ENCODE measurements around the gene MRPL20. TPM values are rescaled to one million over a fixed set of nuclear protein-coding genes. Genes with fewer than 3 reads are reported as not detected.
A peak's percentile ranks its signal among the peaks of the same experiment; 100 is the strongest.

The MRPL20 gene
- polyA plus RNA-seq, 1 donor: 135 TPM

- Histone ChIP-seq H3K36me3 (ENCODE audit: control insufficient read depth, insufficient read depth, low read length) (no peaks in the 10 kb centered on the region), H3K4me1 (ENCODE audit: control insufficient read depth, insufficient read depth, low read length) (peaks cover 30% of the 10 kb centered on the region), H3K4me3 (ENCODE audit: low read length) (no peak overlapping the region), H3K9me3 (ENCODE audit: control insufficient read depth, low read depth, low read length) (peaks cover 13% of the 10 kb centered on the region), H3K27me3 (ENCODE audit: control insufficient read depth, insufficient read depth, low read length) (no peaks in the 10 kb centered on the region), H3K27ac (ENCODE audit: low read length) (peak overlapping the region; percentile 44)
- no CpG with 5 or more reads among the region's 35 CpGs for WGBS (ENCODE audit: insufficient coverage, low lambda C conversion rate)
- no peak for DNase-seq
Observed at GRCh38 chr1:1361233-1361981, 45.7 kb downstream of the MRPL20 start.

GRCh38 chr1:1360506-1361169 lies 46.5 kb downstream of the MRPL20 start:
- Histone ChIP-seq H3K4me3 (ENCODE audit: low read length) (no peak overlapping the region), H3K4me1 (ENCODE audit: control insufficient read depth, insufficient read depth, low read length) (peaks cover 30% of the 10 kb centered on the region), H3K27ac (ENCODE audit: low read length) (peak overlapping the region; percentile 85), H3K9me3 (ENCODE audit: control insufficient read depth, low read depth, low read length) (peaks cover 6% of the 10 kb centered on the region), H3K36me3 (ENCODE audit: control insufficient read depth, insufficient read depth, low read length) (no peaks in the 10 kb centered on the region), H3K27me3 (ENCODE audit: control insufficient read depth, insufficient read depth, low read length) (no peaks in the 10 kb centered on the region)
- DNase-seq: no peak
- WGBS (ENCODE audit: insufficient coverage, low lambda C conversion rate): 100% methylated on average over 1 of the region's 20 CpGs

- no peaks in the 10 kb centered on the region for H3K36me3 ChIP-seq (ENCODE audit: control insufficient read depth, insufficient read depth, low read length)
- peaks cover 6% of the 10 kb centered on the region for H3K9me3 ChIP-seq (ENCODE audit: control insufficient read depth, low read depth, low read length)
- peaks cover 30% of the 10 kb centered on the region for H3K4me1 ChIP-seq (ENCODE audit: control insufficient read depth, insufficient read depth, low read length)
- H3K27me3 ChIP-seq (ENCODE audit: control insufficient read depth, insufficient read depth, low read length): no peaks in the 10 kb centered on the region
- H3K27ac ChIP-seq (ENCODE audit: low read length): peak overlapping the region; percentile 85
- no peak overlapping the region for H3K4me3 ChIP-seq (ENCODE audit: low read length)
- DNase-seq: no peak
- no CpG with 5 or more reads among the region's 28 CpGs for WGBS (ENCODE audit: insufficient coverage, low lambda C conversion rate)
Observed at GRCh38 chr1:1359664-1360468, 47.2 kb downstream of the MRPL20 start.

- H3K4me1 ChIP-seq (ENCODE audit: control insufficient read depth, insufficient read depth, low read length): peaks cover 30% of the 10 kb centered on the region
- no CpG with 5 or more reads among the region's 6 CpGs for WGBS (ENCODE audit: insufficient coverage, low lambda C conversion rate)
Observed at GRCh38 chr1:1359308-1359663, 47.8 kb downstream of the MRPL20 start.

GRCh38 chr1:1358433-1359271 lies 48.4 kb downstream of the MRPL20 start, which contains the start of gene MXRA8:
Gene MXRA8, minus strand, starts transcription at chr1:1358555. Its CDS starts 51 bp downstream, at chr1:1358504.
- peak within 1 kb of the TSS; percentile 85 for H3K27ac ChIP-seq (ENCODE audit: low read length)
- peak within 1 kb of the TSS; percentile 73 for H3K4me3 ChIP-seq (ENCODE audit: low read length)
- peaks cover 6% of the 10 kb centered on the region for H3K9me3 ChIP-seq (ENCODE audit: control insufficient read depth, low read depth, low read length)
- no CpG with 5 or more reads among the region's 29 CpGs for whole genome bisulfite sequencing (ENCODE audit: insufficient coverage, low lambda C conversion rate)
- H3K36me3 ChIP-seq (ENCODE audit: control insufficient read depth, insufficient read depth, low read length): peaks cover 7% of the 10 kb centered on the region
- DNase-seq: peak; percentile 96 to 98
- peaks cover 37% of the 10 kb centered on the region for H3K4me1 ChIP-seq (ENCODE audit: control insufficient read depth, insufficient read depth, low read length)
- H3K27me3 ChIP-seq (ENCODE audit: control insufficient read depth, insufficient read depth, low read length): no peaks in the 10 kb centered on the region

More at GRCh38 chr1:1359308-1359663, 47.8 kb downstream of the MRPL20 start:
- Histone ChIP-seq H3K4me3 (ENCODE audit: low read length) (peak overlapping the region; percentile 73), H3K9me3 (ENCODE audit: control insufficient read depth, low read depth, low read length) (peaks cover 6% of the 10 kb centered on the region), H3K36me3 (ENCODE audit: control insufficient read depth, insufficient read depth, low read length) (peaks cover under 1% of the 10 kb centered on the region), H3K27me3 (ENCODE audit: control insufficient read depth, insufficient read depth, low read length) (no peaks in the 10 kb centered on the region), H3K27ac (ENCODE audit: low read length) (peak overlapping the region; percentile 85)
- DNase-seq: no peak

GRCh38 chr1:1357871-1358432 lies 49.1 kb downstream of the MRPL20 start:
- WGBS (ENCODE audit: insufficient coverage, low lambda C conversion rate): no CpG with 5 or more reads among the region's 18 CpGs
- H3K4me3 ChIP-seq (ENCODE audit: low read length): peak overlapping the region; percentile 73
- peaks cover 6% of the 10 kb centered on the region for H3K9me3 ChIP-seq (ENCODE audit: control insufficient read depth, low read depth, low read length)
- H3K4me1 ChIP-seq (ENCODE audit: control insufficient read depth, insufficient read depth, low read length): peaks cover 43% of the 10 kb centered on the region
- peak overlapping the region; percentile 85 for H3K27ac ChIP-seq (ENCODE audit: low read length)
- peak; percentile 53 to 73 for DNase-seq
- no peaks in the 10 kb centered on the region for H3K27me3 ChIP-seq (ENCODE audit: control insufficient read depth, insufficient read depth, low read length)
- peaks cover 14% of the 10 kb centered on the region for H3K36me3 ChIP-seq (ENCODE audit: control insufficient read depth, insufficient read depth, low read length)

- WGBS (ENCODE audit: insufficient coverage, low lambda C conversion rate): no CpG with 5 or more reads among the region's 26 CpGs
- Histone ChIP-seq H3K36me3 (ENCODE audit: control insufficient read depth, insufficient read depth, low read length) (peaks cover 22% of the 10 kb centered on the region), H3K27ac (ENCODE audit: low read length) (peak overlapping the region; percentile 85), H3K4me1 (ENCODE audit: control insufficient read depth, insufficient read depth, low read length) (peaks cover 53% of the 10 kb centered on the region), H3K27me3 (ENCODE audit: control insufficient read depth, insufficient read depth, low read length) (no peaks in the 10 kb centered on the region), H3K9me3 (ENCODE audit: control insufficient read depth, low read depth, low read length) (peaks cover 6% of the 10 kb centered on the region), H3K4me3 (ENCODE audit: low read length) (peak overlapping the region; percentile 73)
- DNase-seq: no peak
Observed at GRCh38 chr1:1356796-1357401, 50.2 kb downstream of the MRPL20 start.

GRCh38 chr1:1356166-1356795 lies 50.8 kb downstream of the MRPL20 start:
- Histone ChIP-seq H3K4me1 (ENCODE audit: control insufficient read depth, insufficient read depth, low read length) (peaks cover 59% of the 10 kb centered on the region), H3K36me3 (ENCODE audit: control insufficient read depth, insufficient read depth, low read length) (peaks cover 22% of the 10 kb centered on the region), H3K4me3 (ENCODE audit: low read length) (peak overlapping the region; percentile 73), H3K9me3 (ENCODE audit: control insufficient read depth, low read depth, low read length) (peaks cover 5% of the 10 kb centered on the region), H3K27ac (ENCODE audit: low read length) (no peak overlapping the region), H3K27me3 (ENCODE audit: control insufficient read depth, insufficient read depth, low read length) (no peaks in the 10 kb centered on the region)
- no CpG with 5 or more reads among the region's 8 CpGs for WGBS (ENCODE audit: insufficient coverage, low lambda C conversion rate)
- DNase-seq: no peak

- H3K9me3 ChIP-seq (ENCODE audit: control insufficient read depth, low read depth, low read length): peaks cover 3% of the 10 kb centered on the region
- no peak overlapping the region for H3K27ac ChIP-seq (ENCODE audit: low read length)
- peaks cover 54% of the 10 kb centered on the region for H3K4me1 ChIP-seq (ENCODE audit: control insufficient read depth, insufficient read depth, low read length)
- peak; percentile 56 to 76 for DNase-seq
- no peak overlapping the region for H3K4me3 ChIP-seq (ENCODE audit: low read length)
- no CpG with 5 or more reads among the region's 52 CpGs for WGBS (ENCODE audit: insufficient coverage, low lambda C conversion rate)
- peaks cover 22% of the 10 kb centered on the region for H3K36me3 ChIP-seq (ENCODE audit: control insufficient read depth, insufficient read depth, low read length)
- no peaks in the 10 kb centered on the region for H3K27me3 ChIP-seq (ENCODE audit: control insufficient read depth, insufficient read depth, low read length)
Observed at GRCh38 chr1:1355416-1355815, 51.7 kb downstream of the MRPL20 start.

All from large intestine (tissue), 3 donors.